Activated CD4-positive, alpha-beta T cell treated with anti-CD3 and anti-CD28 coated beads for 4 hours (primary cell): ENCODE measurements around the gene CCDC137.

Experiments
- DNase-seq, 2 donors: peaks; one replicate each; pipeline ENCODE4 v3.0.0-alpha.2; 2020

Gene CCDC137

GRCh38 chr17:81717766-81718089 lies 51.2 kb downstream of the CCDC137 start:
- DNase-seq, result no peak

GRCh38 chr17:81719410-81720266 lies 53.1 kb downstream of the CCDC137 start:
- DNase-seq, result no peak

- no peak for DNase-seq
These were observed 53.9 kb downstream of the CCDC137 start for GRCh38 chr17:81720267-81721071.

GRCh38 chr17:81722184-81723120 lies 55.9 kb downstream of the CCDC137 start:
- no peak for DNase-seq
